ENCODE data around the gene NUP188. TPM values are rescaled to one million over a fixed set of nuclear protein-coding genes. Genes with fewer than 3 reads are reported as not detected.

Gene NUP188
- 10 to 100 TPM; 14.8 to 30.0 TPM for total RNA-seq
- long read RNA-seq, full-length matches to known transcripts, result 8 of 22 reads
- long read RNA-seq, partial matches to known transcripts, result 9 of 22 reads
- long read RNA-seq, other reads (novel, unspliced or antisense), result 5 of 22 reads

GRCh38 chr9:128947527-128948301 is at the start of gene NUP188, which contains the start of gene DOLK:
NUP188 (plus strand) TSS chr9:128947699; CDS start chr9:128947720, 21 bp downstream.
DOLK (minus strand) TSS chr9:128947603; CDS start chr9:128947303, 300 bp downstream.
- DNase-seq, result peak; percentile 97
- ATAC-seq, result peak; percentile 92
- intact Hi-C loops (cut with DNase I), result loop anchor here in 1 of 2 donors (5.0 kb wide), 1 partner anchor 85 kb away; no protein-coding TSS in a partner anchor

DNA sequence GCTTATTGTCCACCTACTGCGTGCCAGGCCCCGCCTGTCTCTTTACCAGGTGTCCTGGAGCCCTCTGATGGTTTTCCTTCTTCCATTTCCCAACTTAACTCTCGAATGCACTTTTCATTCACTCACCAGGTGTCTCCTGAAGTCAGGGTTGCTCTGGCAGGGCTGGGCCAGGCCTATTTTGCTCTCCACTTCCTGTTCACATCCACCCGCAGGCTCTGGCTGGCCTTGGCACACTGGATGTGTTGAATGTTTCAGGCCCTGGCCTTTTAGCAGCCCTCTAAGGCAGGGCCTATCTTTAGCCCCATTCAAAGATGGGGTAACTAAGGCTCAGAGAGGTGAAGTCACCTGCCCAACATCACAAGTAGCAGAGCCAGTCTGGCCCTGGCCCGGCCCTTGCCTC is 49.1 kb upstream of the NUP188 start:
- ATAC-seq, result no peak
- intact Hi-C loops (cut with DNase I), result no loop called here
- no peak for DNase-seq

DNA sequence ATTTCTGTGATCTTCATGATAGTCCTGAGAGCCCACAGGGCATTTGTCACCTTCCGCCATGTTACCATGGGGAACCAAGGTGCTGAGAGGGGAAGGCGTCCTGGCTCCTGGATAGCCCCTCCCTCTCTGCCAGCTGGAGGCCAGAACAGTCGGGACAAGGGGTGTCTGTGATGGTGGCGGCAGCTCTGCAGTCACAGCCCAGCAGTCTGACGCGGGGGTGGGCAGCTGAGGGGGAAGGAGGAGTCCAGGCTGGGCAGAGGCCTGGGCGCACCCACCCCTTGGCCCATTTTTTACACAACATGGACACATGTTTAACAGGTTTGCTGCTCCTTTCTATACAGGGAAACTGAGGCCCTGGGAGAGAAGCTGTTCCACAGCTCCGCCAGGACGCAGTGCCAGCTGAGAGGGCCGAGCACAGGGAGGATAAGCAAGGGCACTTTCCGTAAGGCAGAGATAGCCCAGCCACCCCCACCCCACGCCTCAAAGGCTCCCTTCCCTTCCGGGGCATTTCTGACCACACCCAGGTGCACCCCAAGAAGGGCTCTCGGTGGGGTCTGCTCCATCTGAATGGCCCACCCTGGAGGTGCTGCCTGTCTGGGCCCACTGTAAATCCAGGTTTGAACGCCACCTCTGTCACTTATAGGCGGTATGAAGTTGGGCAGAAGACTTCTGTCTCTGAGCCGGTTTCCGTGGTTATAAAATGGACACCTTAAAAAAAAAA is 48.5 kb upstream of the NUP188 start:
- intact Hi-C loops (cut with DNase I), result no loop called here
- ATAC-seq, result peak; percentile 33 to 76

GRCh38 chr9:128899566-128900322 is 47.8 kb upstream of the NUP188 start:
- intact Hi-C loops (cut with DNase I), result no loop called here
- DNase-seq, result peak; percentile 45
- peak; percentile 15 to 31 for ATAC-seq

More for the DNA sequence above, 48.5 kb upstream of the NUP188 start:
- DNase-seq, result peak; percentile 29

GRCh38 chr9:128901379-128901778 is 46.1 kb upstream of the NUP188 start:
- intact Hi-C loops (cut with DNase I), result no loop called here
- ATAC-seq (no peak), DNase-seq (no peak)

DNA sequence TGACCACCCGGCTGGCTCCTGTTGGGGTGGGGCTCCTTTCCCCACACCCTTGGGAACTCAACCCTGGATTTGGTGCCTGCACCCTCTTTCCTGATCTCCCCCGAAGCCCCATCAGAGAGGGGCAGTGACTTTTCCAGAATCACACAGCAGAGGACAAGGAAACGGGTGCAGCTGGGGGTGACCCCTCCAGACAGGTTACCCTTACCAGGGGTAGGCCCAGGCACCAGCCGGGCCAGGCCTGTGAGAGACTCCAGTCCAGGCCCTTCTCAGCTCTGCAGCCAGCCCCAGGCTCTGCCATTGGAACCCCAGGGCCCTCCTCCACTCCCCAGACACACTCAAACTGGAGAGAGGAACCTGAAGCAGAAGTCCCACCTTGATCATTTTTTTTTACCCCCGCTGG is 45.7 kb upstream of the NUP188 start:
- intact Hi-C loops (cut with DNase I), result no loop called here
- ATAC-seq (no peak), DNase-seq (no peak)

- ATAC-seq, result peak; percentile 41 to 45
These were observed 45.0 kb upstream of the NUP188 start for GRCh38 chr9:128902351-128903078.

GRCh38 chr9:128903079-128903461 is 44.4 kb upstream of the NUP188 start:
- peak; percentile 32 for DNase-seq
- no peak for ATAC-seq
- intact Hi-C loops (cut with DNase I), result no loop called here

More at GRCh38 chr9:128902351-128903078, 45.0 kb upstream of the NUP188 start:
- intact Hi-C loops (cut with DNase I), result no loop called here
- peak; percentile 64 for DNase-seq

DNA sequence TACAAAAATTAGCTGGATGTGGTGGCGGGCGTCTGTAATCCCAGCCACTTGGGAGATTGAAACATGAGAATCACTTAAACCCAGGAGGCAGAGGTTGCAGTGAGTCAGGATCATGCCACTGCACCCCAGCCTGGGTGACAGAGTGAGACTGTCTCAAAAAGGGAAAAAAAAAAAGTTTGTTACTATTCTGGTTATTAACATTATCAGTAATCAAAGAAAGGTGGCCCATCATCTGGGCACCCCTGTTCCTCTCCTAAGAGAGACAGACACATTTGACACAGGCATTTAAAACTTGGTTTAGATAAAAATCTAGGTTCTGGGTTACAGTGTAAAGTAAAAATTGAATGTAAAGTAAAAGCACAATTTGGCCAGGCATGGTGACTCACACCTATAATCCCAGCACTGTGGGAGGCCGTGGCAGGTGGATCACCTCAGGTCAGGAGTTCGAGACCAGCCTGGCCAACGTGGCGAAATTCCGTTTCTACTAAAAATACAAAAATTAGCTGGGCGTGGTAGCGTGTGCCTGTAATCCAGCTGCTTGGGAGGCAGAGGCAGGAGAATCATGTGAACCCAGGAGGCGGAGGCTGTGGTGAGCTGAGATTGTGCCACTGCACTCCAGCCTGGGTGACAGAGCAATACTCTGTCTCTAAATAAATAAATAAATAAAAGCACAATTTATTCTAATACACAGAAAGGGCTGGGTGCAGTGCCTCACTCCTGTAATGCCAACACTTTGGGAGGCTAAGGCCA is 43.5 kb upstream of the NUP188 start:
- intact Hi-C loops (cut with DNase I), result no loop called here
- DNase-seq (no peak), ATAC-seq (no peak)

DNA sequence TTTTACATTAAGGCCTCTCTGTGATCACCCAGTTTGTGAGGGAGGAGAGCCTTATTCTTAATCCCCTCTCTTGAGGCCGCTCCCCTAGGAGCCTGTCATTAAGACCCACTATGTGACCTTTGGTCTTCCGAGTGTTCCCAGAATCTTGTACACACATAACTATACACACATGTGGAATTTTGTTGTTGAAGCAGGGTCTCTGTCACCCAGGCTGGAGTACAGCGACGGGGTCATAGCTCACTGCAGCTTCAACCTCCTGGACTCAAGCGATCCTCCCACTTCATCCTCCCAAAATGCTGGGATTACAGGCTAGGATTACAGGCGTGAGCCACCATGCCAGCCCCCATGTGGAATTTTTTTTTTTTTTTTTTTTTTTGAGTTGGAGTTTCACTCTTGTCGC is 41.5 kb upstream of the NUP188 start:
- no peak for DNase-seq
- ATAC-seq, result no peak
- intact Hi-C loops (cut with DNase I), result no loop called here

- intact Hi-C loops (cut with DNase I), result no loop called here
- DNase-seq (no peak), ATAC-seq (no peak)
These were observed 40.8 kb upstream of the NUP188 start for GRCh38 chr9:128906741-128907140.

GRCh38 chr9:128908372-128908771 is 39.1 kb upstream of the NUP188 start:
- intact Hi-C loops (cut with DNase I), result no loop called here
- ATAC-seq (no peak), DNase-seq (peak; percentile 19)

- DNase-seq (no peak), ATAC-seq (no peak)
- intact Hi-C loops (cut with DNase I), result no loop called here
These were observed 37.6 kb upstream of the NUP188 start for GRCh38 chr9:128909859-128910258.

- no peak for ATAC-seq
- DNase-seq, result no peak
- intact Hi-C loops (cut with DNase I), result no loop called here
These were observed 36.6 kb upstream of the NUP188 start for GRCh38 chr9:128910906-128911305.

GRCh38 chr9:128911529-128912035 is 35.9 kb upstream of the NUP188 start:
- ATAC-seq (peak; percentile 70 to 83), DNase-seq (peak; percentile 84)
- intact Hi-C loops (cut with DNase I), result no loop called here

DNA sequence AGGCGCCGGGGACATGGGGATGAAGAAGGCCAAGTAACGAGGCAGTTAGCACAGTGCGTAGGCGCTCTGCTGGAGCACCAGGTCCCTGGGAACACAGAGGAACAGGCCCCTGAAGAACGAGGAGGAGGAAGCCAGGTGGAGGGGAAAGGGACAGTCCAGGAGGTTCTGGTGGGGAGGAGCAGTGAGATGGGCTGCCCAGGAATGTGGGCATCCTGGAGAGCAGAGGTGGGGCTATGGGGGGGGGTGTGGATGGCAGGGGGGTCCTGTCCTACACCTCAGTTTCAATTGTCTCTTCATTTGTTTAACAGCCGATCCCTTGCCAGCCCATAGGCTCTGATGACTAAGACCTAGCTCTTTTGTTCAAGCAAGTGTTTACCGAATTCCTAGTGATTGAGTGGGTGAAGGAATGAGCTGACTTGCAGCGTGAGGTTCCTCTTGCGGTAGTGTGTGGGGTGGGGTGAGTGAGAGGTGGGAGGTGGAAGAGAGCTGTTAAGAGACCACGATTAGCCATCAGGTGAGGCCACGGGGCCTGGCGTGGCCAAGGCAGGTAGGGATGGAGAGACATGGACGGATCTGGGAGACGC is 35.1 kb upstream of the NUP188 start:
- DNase-seq (no peak), ATAC-seq (no peak)
- intact Hi-C loops (cut with DNase I), result no loop called here
